Effector memory CD4-positive, alpha-beta T cell (primary cell): ENCODE results near the gene MYLK.

Experiments
- DNase-seq, 3 donors: peaks; one replicate each; pipeline ENCODE4 v3.0.0-alpha.2; 2020
- H3K27ac ChIP-seq: 2 replicates; pipeline ENCODE4 v1.7.0; 2013; ENCODE audit warnings: mild to moderate bottlenecking, low read length, moderate library complexity; ENCODE audit not compliant: insufficient read depth, poor library complexity, severe bottlenecking
- H3K27me3 ChIP-seq: replicated peaks from 2 replicates; pipeline ENCODE4 v1.7.0; 2013; ENCODE audit warnings: mild to moderate bottlenecking, low read length; ENCODE audit not compliant: insufficient read depth, control insufficient read depth, poor library complexity, severe bottlenecking
- H3K36me3 ChIP-seq: 2 replicates; pipeline ENCODE4 v1.7.0; 2013; ENCODE audit warnings: mild to moderate bottlenecking, low read length, moderate library complexity; ENCODE audit not compliant: control insufficient read depth, insufficient read depth
- H3K4me1 ChIP-seq: 2 replicates; pipeline ENCODE4 v1.7.0; 2013; ENCODE audit warnings: low read length, mild to moderate bottlenecking; ENCODE audit not compliant: control insufficient read depth, insufficient read depth, poor library complexity, severe bottlenecking
- H3K4me3 ChIP-seq: 2 replicates; pipeline ENCODE4 v1.7.0; 2013; ENCODE audit warnings: low read length, low read depth, mild to moderate bottlenecking; ENCODE audit not compliant: insufficient read depth, poor library complexity, severe bottlenecking
- H3K9me3 ChIP-seq: 2 replicates; pipeline ENCODE4 v1.7.0; 2013; ENCODE audit warnings: mild to moderate bottlenecking, low read length, moderate library complexity; ENCODE audit not compliant: control insufficient read depth

MYLK gene

DNA sequence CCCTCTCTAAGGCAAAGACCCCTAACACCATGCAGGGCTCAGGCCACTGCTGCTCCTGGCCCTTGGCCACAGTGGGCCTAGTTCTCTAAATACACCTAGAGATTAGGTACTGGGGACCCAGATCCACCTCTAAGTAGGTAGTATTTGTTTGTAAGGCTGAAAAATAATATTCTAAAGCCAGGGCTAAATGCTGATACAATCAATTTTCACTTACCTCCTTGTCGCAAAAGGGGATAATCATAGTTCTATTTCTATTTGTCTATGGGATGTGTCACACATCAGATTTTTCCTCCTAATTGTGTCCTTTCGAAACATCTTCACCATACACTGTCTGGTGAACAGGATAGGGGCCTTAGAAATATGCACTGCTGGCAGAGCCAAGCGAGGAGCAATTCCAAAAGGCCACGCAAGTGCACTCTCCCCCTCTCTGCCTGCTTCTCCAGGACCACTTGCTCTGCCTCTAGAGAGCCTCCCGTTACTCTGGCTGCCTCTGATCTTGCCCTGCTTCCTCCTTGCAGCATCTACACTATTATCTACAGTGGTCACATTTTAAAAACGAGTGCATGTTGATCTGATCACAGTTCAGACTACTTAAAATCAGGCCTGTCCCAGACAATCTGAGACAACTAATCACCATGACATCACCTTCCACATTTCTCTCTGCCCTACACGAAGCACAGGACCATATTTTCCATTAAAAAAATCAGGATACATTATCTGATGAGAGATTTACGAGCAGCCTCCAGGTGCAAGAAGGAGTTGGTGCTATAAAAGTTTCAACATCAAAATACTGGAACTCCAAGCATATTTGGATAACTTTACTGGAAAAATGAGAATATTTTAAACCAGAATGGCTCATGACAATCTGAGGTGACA is 115.4 kb downstream of the MYLK start:
- no peak overlapping the region for H3K4me3 ChIP-seq
- H3K36me3 ChIP-seq, result no peaks in the 10 kb centered on the region
- no peak overlapping the region for H3K27ac ChIP-seq
- no peaks in the 10 kb centered on the region for H3K4me1 ChIP-seq
- H3K27me3 ChIP-seq, result no peaks in the 10 kb centered on the region
- no peak for DNase-seq
- no peaks in the 10 kb centered on the region for H3K9me3 ChIP-seq

DNA sequence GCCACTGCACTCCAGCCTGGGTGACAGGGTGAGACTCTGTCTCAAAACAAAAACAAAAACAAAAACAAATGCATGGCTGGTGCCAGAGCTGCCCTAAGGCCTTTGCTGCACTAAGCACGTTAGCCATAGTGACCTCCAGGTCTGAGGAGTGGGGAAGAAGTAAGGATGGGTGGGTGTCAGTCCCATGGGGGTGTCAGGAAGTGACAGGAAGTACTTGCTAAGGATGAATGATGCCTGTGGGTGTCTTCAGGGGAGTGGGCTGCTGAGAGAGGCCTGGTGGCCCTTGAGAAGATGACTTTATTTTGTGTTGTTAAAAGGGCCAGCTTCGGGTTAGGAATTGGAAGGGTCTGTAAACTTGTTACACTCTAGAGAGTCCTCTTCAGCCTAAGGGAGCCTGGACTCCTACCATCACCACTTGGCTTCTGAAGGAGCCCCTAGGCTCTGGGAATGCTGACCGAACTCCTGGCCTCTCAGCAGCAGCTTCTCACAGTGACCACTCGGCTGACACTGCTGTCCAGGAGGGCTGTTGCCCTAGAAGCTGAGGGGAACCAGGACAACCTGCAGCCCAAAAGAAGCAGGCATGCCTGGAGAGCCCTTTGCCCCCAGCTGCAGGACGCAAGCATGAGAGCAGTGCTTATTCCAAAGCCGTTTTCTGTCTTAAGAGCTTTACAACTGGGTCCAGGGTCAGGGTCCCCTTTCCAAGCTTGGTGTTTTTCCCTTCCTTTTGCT is 116.4 kb downstream of the MYLK start:
- Histone ChIP-seq H3K27me3 (no peaks in the 10 kb centered on the region), H3K4me1 (no peaks in the 10 kb centered on the region), H3K27ac (no peak overlapping the region), H3K9me3 (no peaks in the 10 kb centered on the region), H3K36me3 (no peaks in the 10 kb centered on the region), H3K4me3 (no peak overlapping the region)
- no peak for DNase-seq

DNA sequence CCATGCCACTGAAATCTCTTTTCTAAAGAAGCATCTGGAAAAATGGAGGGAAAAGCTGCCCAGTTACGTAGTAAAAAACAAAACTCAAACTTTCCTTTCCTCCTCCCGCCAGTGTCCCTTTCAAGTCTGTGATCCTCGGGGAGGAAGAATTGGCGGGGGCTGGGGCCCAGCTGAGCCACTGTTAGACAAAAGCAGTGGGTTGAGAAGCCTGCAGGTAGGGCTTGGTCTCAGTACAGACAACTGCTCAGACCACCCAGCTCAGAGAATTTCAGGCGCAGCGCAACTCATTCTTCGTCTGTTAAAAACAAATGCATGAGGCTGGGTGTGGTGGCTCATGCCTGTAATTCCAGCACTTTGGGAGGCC is 117.1 kb downstream of the MYLK start:
- no peaks in the 10 kb centered on the region for H3K9me3 ChIP-seq
- H3K4me1 ChIP-seq, result no peaks in the 10 kb centered on the region
- no peak overlapping the region for H3K27ac ChIP-seq
- H3K4me3 ChIP-seq, result no peak overlapping the region
- no peaks in the 10 kb centered on the region for H3K27me3 ChIP-seq
- no peak for DNase-seq
- H3K36me3 ChIP-seq, result no peaks in the 10 kb centered on the region

DNA sequence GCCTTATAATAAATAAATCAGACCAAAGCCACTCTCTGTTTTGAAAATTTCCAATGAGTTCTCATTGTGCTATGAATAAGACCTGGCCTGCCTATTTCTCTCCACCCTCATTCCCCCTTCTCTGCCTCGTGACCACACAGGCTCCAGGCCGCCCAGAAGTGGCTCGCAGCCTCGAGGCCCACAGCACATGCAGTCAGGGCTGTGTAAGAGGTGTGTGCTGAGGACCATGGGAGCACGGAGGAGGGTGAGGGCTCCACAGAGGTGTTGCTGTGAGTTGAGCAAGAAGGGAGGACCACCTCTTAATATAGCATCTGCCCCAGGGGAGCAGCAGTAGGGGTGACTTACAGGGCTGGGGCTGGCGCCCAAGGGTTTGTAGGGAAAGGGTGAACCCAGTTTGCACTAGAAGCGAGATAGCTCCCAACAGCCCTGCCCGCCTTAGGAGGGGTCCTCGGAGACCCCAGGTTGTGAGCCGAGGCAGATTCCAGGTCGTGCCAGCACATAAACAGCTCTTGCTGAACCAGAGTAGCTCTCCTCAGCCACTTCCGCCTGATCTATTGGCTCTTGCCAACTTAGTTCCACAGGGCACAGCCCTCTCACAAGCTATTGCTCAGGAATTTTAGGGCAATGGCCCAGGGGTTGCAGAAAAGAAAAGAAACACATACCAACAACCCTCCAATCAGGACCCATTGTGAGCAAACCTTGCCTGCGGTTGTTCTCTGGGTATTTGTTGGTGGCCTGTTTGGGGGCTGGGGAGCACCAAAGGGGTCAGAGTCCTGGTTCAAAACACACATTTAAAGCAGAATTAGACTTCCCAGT is 117.7 kb downstream of the MYLK start:
- Histone ChIP-seq H3K4me3 (no peak overlapping the region), H3K36me3 (no peaks in the 10 kb centered on the region), H3K27ac (no peak overlapping the region), H3K9me3 (no peaks in the 10 kb centered on the region), H3K27me3 (no peaks in the 10 kb centered on the region), H3K4me1 (no peaks in the 10 kb centered on the region)
- no peak for DNase-seq

DNA sequence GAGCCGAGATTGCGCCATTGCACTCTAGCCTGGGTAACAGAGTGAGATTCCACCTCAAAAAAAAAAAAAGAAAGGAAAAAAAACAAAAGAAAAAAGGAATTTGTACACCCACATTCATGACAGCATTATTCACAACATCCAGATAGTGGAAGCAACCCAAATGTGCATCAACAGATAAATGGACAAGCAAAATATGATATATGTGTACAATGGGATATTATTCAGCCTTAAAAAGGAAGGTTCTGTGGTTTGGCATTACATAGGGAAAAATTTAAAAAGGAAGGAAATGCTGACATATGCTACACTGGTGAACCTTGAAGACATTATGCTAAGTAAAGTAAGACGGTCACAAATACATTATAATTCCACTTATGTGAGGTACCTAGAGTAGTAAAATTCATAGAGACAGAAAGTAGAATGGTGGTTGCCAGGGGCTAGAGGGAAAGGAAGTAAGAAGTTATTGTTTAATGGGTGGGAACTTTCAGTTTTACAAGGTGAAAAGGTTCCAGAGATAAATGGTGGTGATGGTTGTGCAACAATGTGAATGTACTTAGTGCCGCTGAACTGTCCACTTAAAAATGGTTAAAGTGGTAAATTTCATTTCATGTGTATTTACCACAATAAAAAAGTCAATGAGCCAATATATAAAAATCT is 118.5 kb downstream of the MYLK start:
- no peaks in the 10 kb centered on the region for H3K9me3 ChIP-seq
- no peaks in the 10 kb centered on the region for H3K27me3 ChIP-seq
- no peak for DNase-seq
- no peak overlapping the region for H3K27ac ChIP-seq
- H3K4me1 ChIP-seq, result no peaks in the 10 kb centered on the region
- H3K36me3 ChIP-seq, result no peaks in the 10 kb centered on the region
- no peak overlapping the region for H3K4me3 ChIP-seq

DNA sequence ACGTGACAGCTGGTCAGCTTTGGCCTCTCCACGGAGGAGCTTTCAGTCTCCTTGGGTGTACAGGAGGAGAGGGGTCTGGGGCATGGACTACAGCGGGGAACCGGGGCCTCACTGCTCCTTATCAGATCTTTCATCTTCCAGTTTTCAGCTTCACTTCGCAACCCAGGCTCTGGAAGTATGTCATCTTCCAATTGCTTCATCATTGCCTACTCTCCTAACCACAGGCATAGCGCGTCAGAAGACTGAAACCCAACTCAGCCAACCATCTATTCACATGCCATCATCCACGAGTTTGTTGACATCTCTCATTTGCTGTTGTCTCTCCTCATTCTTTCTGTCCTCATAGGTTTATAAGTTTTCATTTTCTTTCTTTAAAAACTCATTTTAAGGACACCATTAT is 119.5 kb downstream of the MYLK start:
- Histone ChIP-seq H3K9me3 (no peaks in the 10 kb centered on the region), H3K4me1 (no peaks in the 10 kb centered on the region), H3K27me3 (no peaks in the 10 kb centered on the region), H3K27ac (no peak overlapping the region), H3K4me3 (no peak overlapping the region), H3K36me3 (no peaks in the 10 kb centered on the region)
- no peak for DNase-seq

DNA sequence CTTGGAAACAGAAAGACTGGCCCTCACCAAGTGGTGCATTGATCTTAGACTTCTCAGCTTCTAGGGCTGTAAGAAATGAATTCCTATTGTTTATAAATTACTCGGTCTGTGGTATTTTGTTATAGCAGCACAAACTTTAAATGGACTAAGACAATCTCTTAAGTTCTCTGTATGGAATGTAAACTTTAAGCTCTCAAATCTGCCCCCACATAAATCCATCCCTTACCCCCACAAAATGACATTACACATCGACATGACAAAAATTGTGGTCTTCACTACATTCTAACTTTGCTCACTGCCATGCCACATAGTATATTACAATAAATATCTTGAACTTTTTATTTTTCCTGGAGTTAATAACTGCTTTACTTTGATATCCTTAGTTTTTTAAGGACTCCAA is 121.3 kb downstream of the MYLK start:
- H3K27ac ChIP-seq, result no peak overlapping the region
- H3K9me3 ChIP-seq, result no peaks in the 10 kb centered on the region
- H3K4me1 ChIP-seq, result no peaks in the 10 kb centered on the region
- no peaks in the 10 kb centered on the region for H3K27me3 ChIP-seq
- no peaks in the 10 kb centered on the region for H3K36me3 ChIP-seq
- H3K4me3 ChIP-seq, result no peak overlapping the region
- no peak for DNase-seq

DNA sequence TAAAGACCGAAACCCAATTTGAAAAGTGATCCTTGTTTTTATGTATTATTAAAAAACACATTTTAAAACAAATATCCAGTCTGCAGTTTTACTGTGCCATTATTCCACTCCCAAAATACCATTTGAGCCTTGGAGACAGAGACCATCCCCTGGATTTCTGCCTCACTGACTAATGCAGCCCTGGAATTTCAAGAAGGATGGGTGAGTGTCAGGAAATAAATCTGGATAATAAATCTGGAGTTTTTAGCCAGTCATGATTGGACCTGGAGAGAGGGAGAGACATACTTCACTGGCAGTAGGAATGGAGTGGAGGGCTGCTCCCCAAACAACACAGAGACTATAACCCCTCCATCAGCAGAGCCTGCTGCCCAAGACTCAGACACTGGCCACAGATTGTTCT is 123.3 kb downstream of the MYLK start:
- Histone ChIP-seq H3K27ac (no peak overlapping the region), H3K4me1 (no peaks in the 10 kb centered on the region), H3K27me3 (no peaks in the 10 kb centered on the region), H3K9me3 (no peaks in the 10 kb centered on the region), H3K36me3 (no peaks in the 10 kb centered on the region), H3K4me3 (no peak overlapping the region)
- DNase-seq, result no peak

DNA sequence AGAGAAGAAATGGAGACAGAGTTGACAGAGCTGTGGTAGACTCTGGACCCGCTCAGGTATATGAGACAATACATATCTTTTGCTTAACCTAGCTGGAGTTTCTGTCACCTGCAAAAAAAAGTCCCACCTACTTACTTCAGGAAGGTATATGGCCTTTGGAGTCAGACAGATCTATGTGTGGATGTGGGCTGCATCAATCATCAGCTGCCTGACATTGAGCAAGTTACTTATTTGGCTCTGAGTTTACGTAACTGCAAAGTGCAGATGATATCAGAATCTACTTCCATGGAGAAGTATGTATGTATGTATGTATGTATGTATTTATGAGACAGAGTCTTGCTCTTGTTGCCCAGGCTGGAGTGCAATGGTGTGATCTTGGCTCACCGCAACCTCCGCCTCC is 124.3 kb downstream of the MYLK start:
- H3K4me3 ChIP-seq, result no peak overlapping the region
- no peak for DNase-seq
- no peaks in the 10 kb centered on the region for H3K36me3 ChIP-seq
- H3K27ac ChIP-seq, result no peak overlapping the region
- H3K4me1 ChIP-seq, result no peaks in the 10 kb centered on the region
- no peaks in the 10 kb centered on the region for H3K9me3 ChIP-seq
- H3K27me3 ChIP-seq, result no peaks in the 10 kb centered on the region
